GM13977 (cell line): ENCODE data around the gene DVL1.

Experiments used
- DNase-seq: peaks from one replicate; pipeline ENCODE4 v3.0.0; 2012; ENCODE audit warnings: low spot score
- in situ Hi-C: fragments of 300-500 bp; cut with MboI; formaldehyde crosslinking; loops from one replicate; pipeline ENCODE4 v1.12.0; 2022; ENCODE audit warnings: low sequenced_read_pairs, low pct_unique_long_range_greater_than_20kb, mixed read lengths, inconsistent platforms; ENCODE audit not compliant: unreplicated experiment
- TF ChIP-seq, protein P1 (sequence below): IDR thresholded peaks from 2 replicates; pipeline ENCODE4 v1.5.1; 2012; ENCODE audit warnings: mild to moderate bottlenecking, control low read depth; ENCODE audit not compliant: insufficient read depth; ENCODE audit errors: extremely low read depth, missing control alignments

DVL1 gene

GRCh38 chr1:1381294-1381693 is 32.1 kb upstream of the DVL1 start:
- in situ Hi-C loops: no loop called here

DNA sequence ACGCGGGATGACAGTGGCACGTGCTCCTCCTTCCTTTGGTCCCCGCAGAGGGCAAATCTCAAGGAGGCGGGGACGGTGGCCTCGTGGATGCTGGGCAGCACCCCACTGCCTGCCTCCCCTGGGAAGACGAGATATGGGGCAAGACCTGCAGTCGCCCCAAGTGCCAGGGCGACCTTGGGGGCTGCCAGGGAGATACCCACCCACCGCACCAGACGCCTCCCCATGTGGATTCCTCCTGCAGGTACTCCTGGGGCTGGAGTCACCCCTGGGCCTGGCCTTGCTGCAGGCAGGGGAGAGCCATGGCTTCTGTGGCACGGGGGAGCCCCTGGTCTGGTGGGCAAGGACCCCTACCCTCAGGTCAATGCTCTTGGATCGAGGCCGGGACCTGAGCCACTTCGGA is 31.6 kb upstream of the DVL1 start:
- no peak for DNase-seq
- in situ Hi-C loops: no loop called here
- TF ChIP-seq, protein P1, sequence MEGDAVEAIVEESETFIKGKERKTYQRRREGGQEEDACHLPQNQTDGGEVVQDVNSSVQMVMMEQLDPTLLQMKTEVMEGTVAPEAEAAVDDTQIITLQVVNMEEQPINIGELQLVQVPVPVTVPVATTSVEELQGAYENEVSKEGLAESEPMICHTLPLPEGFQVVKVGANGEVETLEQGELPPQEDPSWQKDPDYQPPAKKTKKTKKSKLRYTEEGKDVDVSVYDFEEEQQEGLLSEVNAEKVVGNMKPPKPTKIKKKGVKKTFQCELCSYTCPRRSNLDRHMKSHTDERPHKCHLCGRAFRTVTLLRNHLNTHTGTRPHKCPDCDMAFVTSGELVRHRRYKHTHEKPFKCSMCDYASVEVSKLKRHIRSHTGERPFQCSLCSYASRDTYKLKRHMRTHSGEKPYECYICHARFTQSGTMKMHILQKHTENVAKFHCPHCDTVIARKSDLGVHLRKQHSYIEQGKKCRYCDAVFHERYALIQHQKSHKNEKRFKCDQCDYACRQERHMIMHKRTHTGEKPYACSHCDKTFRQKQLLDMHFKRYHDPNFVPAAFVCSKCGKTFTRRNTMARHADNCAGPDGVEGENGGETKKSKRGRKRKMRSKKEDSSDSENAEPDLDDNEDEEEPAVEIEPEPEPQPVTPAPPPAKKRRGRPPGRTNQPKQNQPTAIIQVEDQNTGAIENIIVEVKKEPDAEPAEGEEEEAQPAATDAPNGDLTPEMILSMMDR: no peak

More at GRCh38 chr1:1381294-1381693, 32.1 kb upstream of the DVL1 start:
- TF ChIP-seq, protein P1: no peak
- no peak for DNase-seq

GRCh38 chr1:1377540-1378205 is 28.5 kb upstream of the DVL1 start:
- no peak for DNase-seq
- in situ Hi-C loops: no loop called here
- TF ChIP-seq, protein P1: no peak

DNA sequence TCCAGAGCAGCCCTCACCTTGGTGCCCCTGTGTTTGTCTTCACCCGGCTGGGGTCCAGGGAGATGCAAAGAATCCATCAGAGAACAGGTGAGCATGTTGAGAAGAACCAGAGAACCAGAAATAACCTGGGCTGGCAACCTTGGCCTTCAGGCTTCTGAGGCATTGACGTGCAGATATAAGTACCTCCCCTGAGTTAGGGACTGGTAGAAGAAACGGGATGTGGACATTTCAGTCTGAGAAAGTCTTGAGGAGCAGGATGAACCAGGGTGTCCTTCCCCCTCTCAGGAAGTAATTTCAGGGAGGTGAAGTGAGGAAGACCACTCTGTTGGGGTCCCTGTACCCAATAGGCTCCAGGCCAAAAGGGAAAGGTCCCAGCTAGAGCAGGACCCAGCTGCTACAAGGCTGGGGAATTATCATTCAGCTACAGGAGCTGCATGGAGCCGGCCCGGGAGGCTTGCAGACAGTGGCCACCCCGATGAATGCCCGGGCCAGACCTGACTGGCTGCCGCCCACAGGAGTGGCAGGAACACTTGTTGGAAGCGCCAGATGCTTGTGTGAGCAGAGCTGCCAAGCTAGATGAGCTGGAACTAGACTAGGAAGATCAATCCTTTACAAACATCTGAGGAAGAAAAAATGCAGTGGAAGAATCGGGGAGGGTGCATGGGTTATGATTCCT is 27.5 kb upstream of the DVL1 start:
- TF ChIP-seq, protein P1: no peak
- in situ Hi-C loops: no loop called here

GRCh38 chr1:1374929-1375662 is 25.9 kb upstream of the DVL1 start, which contains the start of gene AURKAIP1:
Gene AURKAIP1, minus strand, starts transcription at chr1:1375207. Its CDS starts 451 bp downstream, at chr1:1374756.
- DNase-seq: peak; percentile 99
- in situ Hi-C loops: no loop called here
- TF ChIP-seq, protein P1: peak; percentile 38

More for the DNA sequence above, 27.5 kb upstream of the DVL1 start:
- DNase-seq: no peak

- no peak for DNase-seq
- TF ChIP-seq, protein P1: no peak
- in situ Hi-C loops: no loop called here
These were observed 25.3 kb upstream of the DVL1 start for GRCh38 chr1:1374589-1374928.
